KBM-7 (cell line): ENCODE data around the gene SFI1.
A peak's percentile ranks its signal among the peaks of the same experiment; 100 is the strongest.

Source experiments
- DNase-seq: peaks from one replicate; pipeline ENCODE4 v3.0.0-alpha.2; 2015
- in situ Hi-C: fragments of 300-500 bp; cut with MboI; formaldehyde crosslinking; loops from 2 replicates; pipeline ENCODE4 v1.14.3; 2020; ENCODE audit warnings: low sequenced_read_pairs, low pct_unique_long_range_greater_than_20kb, mixed read lengths

Gene SFI1

GRCh38 chr22:31626427-31627150, 130.3 kb downstream of the SFI1 start:
- in situ Hi-C loops: no loop called here
- DNase-seq: no peak

DNA sequence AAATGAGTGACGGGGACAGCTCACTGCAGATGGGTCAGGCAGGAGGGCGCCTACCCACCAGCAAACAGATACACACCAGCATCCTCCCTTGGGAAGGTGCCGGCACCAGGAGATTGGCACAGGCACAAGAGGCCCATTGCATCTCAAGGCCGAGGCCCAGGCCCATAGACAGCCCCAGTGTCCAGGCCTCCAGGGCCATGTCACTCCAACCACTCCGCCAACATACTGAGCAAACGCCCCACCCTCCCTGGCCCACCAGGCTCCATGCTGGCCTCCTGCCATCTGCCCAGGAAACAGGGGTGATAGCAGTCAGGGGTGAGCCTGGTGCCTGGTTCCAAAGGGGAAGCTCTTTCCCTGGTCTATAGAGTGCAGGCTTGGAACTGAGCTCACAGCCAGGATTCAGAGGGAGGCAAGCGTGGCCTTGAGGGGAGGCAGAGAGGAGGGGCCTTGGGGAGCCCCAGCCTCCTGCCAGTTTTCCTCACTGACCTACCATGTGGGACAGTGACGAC, 130.9 kb downstream of the SFI1 start:
- in situ Hi-C loops: no loop called here

DNA sequence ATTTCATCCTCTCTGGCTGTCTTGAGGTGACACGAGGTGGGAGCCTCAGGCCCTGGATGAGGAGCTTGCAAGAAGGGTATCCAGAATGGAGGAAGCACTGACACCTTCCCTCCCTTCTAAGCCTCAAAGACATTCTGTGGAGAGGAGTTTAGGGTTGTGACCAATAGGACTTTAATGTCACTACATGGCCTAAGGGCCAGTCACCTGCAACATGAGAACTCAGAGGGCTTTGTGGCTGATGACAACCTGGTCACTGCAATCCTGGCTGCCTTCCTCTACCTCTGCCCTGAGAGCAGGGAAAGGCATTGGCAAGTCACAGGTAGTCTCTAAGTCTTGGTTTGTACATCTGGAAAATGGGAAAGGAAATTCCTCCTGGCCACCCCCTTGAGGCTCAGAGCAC, 132.0 kb downstream of the SFI1 start:
- in situ Hi-C loops: no loop called here
- DNase-seq: no peak

More for the DNA sequence above, 130.9 kb downstream of the SFI1 start:
- no peak for DNase-seq

- in situ Hi-C loops: no loop called here
- DNase-seq: no peak
Measured at GRCh38 chr22:31628969-31629708, 132.8 kb downstream of the SFI1 start.

- in situ Hi-C loops: no loop called here
- DNase-seq: no peak
Measured at GRCh38 chr22:31629741-31630184, 133.4 kb downstream of the SFI1 start.

DNA sequence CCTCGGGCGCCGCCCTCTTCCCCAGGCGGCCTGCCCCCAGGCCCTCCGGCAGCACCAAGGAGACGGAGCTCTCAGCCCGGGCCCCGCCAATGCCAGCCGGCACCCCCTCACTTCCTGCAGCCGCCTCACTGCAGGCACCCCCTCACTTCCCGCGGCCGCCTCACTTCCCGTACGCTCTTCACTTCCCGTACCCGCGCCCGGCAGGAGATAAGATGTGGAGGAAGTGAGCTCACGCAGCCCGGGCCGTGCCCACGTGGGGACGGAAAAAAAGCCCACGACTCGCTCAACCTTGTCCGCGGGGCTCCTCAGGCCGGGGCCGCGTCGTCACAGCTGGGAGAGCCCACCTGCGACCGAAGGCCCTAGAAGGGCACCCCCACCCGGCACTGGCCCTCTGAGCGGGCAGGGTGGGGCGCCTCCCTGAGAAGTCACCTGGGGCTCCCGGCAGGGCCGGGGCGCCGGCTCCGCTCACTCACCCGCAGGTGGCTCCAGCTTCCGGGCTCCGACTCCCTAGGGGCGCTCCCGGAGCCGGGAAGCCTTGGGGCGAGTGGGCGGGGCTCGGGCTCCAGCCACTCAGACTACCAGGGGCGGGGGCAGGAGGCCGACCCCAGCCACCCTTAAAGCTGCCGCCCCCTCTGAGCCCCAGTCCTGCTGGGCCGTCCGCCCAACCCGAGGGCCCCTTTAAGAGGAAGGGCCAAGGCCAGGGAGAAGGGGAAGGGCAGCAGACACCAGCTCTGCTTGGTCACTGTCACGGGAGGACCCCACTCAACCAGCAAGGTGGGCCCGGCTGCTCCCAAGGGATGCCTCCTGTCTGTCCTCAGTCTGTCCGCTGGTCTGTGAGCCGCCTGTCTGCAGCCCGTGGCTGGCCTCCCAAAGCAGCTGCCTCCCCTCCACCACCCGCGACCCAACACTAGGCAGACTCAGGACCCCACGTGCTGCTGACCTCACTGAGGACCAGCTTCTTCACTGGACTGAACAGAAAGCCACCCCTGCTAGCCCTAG, 134.3 kb downstream of the SFI1 start:
- peak; percentile 84 for DNase-seq

DNA sequence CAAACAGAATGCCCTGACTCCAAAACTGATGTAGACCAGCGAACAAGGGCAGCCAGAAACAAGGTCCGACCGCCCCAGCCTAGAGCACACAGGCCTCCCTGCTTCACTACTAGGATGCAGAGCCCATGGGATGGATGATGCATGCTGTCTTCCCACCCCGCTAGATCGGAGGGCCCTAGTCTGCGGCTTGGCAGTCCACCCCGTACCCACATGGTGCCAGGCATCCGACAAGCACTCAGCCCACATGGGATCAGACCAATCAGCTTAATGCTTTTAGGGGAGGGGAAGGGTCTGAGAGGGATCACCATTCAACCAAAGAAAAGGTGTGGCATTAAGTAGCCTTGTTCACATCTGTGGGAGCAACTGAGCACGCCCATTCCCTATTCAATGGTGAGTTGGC, 135.1 kb downstream of the SFI1 start:
- DNase-seq: no peak
- in situ Hi-C loops: no loop called here

More for the DNA sequence above, 134.3 kb downstream of the SFI1 start:
- in situ Hi-C loops: no loop called here

GRCh38 chr22:31635638-31636306, 139.4 kb downstream of the SFI1 start:
- in situ Hi-C loops: no loop called here
- no peak for DNase-seq

GRCh38 chr22:31637447-31637890, 141.1 kb downstream of the SFI1 start:
- DNase-seq: peak; percentile 76
- in situ Hi-C loops: no loop called here

- DNase-seq: peak; percentile 91
- in situ Hi-C loops: no loop called here
Measured at GRCh38 chr22:31637891-31638618, 141.7 kb downstream of the SFI1 start.

GRCh38 chr22:31639436-31640039, 143.2 kb downstream of the SFI1 start:
- in situ Hi-C loops: no loop called here
- no peak for DNase-seq

GRCh38 chr22:31646186-31647019, 150.1 kb downstream of the SFI1 start:
- DNase-seq: no peak
- in situ Hi-C loops: no loop called here

- in situ Hi-C loops: no loop called here
- DNase-seq: no peak
Measured at GRCh38 chr22:31647066-31647465, 150.7 kb downstream of the SFI1 start.

- DNase-seq: no peak
- in situ Hi-C loops: no loop called here
Measured at GRCh38 chr22:31647523-31648320, 151.4 kb downstream of the SFI1 start.

DNA sequence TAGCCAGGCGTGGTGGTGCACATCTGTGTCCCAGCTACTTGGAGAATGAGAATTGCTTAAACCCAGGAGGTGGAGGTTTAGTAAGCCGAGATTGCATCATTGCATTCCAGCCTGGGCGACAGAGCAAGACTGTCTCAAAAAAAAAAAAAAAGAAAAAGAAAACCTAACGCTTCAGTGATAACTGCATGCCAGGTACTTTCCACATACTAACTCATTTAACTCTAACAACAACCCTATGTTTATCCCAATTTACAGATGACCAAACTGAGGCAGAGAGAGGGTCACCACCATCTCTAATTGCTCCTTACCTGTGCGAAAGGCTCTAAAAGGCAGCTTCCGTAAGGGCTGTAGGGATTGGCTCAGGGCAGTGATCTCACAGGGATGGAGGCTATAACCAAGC, 154.1 kb downstream of the SFI1 start:
- in situ Hi-C loops: loop anchor here (25.0 kb wide), 1 partner anchor 312 kb away; no protein-coding TSS in a partner anchor
- no peak for DNase-seq

GRCh38 chr22:31651664-31652063, 155.3 kb downstream of the SFI1 start:
- in situ Hi-C loops: loop anchor here (25.0 kb wide), 1 partner anchor 311 kb away; no protein-coding TSS in a partner anchor
- DNase-seq: no peak
